Naive thymus-derived CD4-positive, alpha-beta T cell (primary cell): ENCODE results near the gene TRIP6. TPM values are rescaled to one million over a fixed set of nuclear protein-coding genes. Genes with fewer than 3 reads are reported as not detected.

Source experiments
- ATAC-seq: fragments of 150-1000 bp; cut with Tn5 transposase; 2 replicates; pipeline ENCODE4 v1.10.0; 2021; ENCODE audit warnings: mild to moderate bottlenecking, moderate library complexity
- CTCF ChIA-PET: fragments of 350-600 bp; sonication (Branson Sonifier 250); formaldehyde crosslinking; loops from one replicate; lab custom pipeline; 2021; ENCODE audit warnings: antibody characterized with exemption; lab: Charles Lee
- POLR2A ChIA-PET: fragments of 350-600 bp; sonication (Branson Sonifier 250); formaldehyde crosslinking; loops from one replicate; lab custom pipeline; 2021; ENCODE audit warnings: antibody characterized with exemption, inconsistent platforms; lab: Charles Lee
- DNase-seq, 9 donors: peaks; one replicate each; pipeline versions ENCODE4 v3.0.0 to v3.0.0-alpha.2; 2020 to 2022; ENCODE audit warnings: mixed read lengths in 1 of 9
- H3K27ac ChIP-seq: one replicate; pipeline ENCODE4 v1.7.0; 2013; ENCODE audit warnings: mild to moderate bottlenecking, low read depth, low read length, moderate library complexity
- H3K27me3 ChIP-seq, 2 donors: one replicate each; pipeline ENCODE4 v1.7.0; 2013; ENCODE audit warnings: low read length in 2 of 2, mild to moderate bottlenecking in 2 of 2, moderate library complexity in 2 of 2; ENCODE audit not compliant: control insufficient read depth in 2 of 2, insufficient read depth in 2 of 2
- H3K36me3 ChIP-seq, 3 experiments: 1 replicate in 2 of 3; 2 replicates in 1 of 3; pipeline ENCODE4 v1.7.0; 2013; ENCODE audit warnings: low read length in 3 of 3, mild to moderate bottlenecking in 3 of 3, moderate library complexity in 1 of 3; ENCODE audit not compliant: insufficient read depth in 3 of 3, control insufficient read depth in 2 of 3
- H3K4me1 ChIP-seq, 2 donors: one replicate each; pipeline ENCODE4 v1.7.0; 2013; ENCODE audit warnings: low read length in 2 of 2, mild to moderate bottlenecking in 2 of 2, moderate library complexity in 1 of 2; ENCODE audit not compliant: control insufficient read depth in 2 of 2, insufficient read depth in 2 of 2
- H3K4me3 ChIP-seq: 2 replicates; pipeline ENCODE4 v1.7.0; 2013; ENCODE audit warnings: mild to moderate bottlenecking, low read length
- H3K9me3 ChIP-seq, 3 experiments: 1 replicate in 2 of 3; 2 replicates in 1 of 3; pipeline ENCODE4 v1.7.0; 2013; ENCODE audit warnings: low read length in 3 of 3; ENCODE audit not compliant: control insufficient read depth in 2 of 3
- H3K27ac Mint-ChIP-seq, 9 donors: one replicate each; pipeline ENCODE4 v1.8.0; 2020 to 2022; ENCODE audit warnings: mixed read lengths in 9 of 9, mild to moderate bottlenecking in 8 of 9, moderate library complexity in 5 of 9, inconsistent platforms in 2 of 9
- H3K27me3 Mint-ChIP-seq, 5 donors: one replicate each; pipeline ENCODE4 v1.8.0; 2021 to 2022; ENCODE audit warnings: mixed read lengths in 5 of 5, mild to moderate bottlenecking in 1 of 5
- H3K36me3 Mint-ChIP-seq, 5 donors: one replicate each; pipeline ENCODE4 v1.8.0; 2020 to 2022; ENCODE audit warnings: mixed read lengths in 5 of 5, mild to moderate bottlenecking in 3 of 5, inconsistent platforms in 1 of 5
- H3K4me1 Mint-ChIP-seq, 7 donors: one replicate each; pipeline ENCODE4 v1.8.0; 2020 to 2022; ENCODE audit warnings: mixed read lengths in 7 of 7, mild to moderate bottlenecking in 3 of 7, inconsistent platforms in 1 of 7
- H3K4me3 Mint-ChIP-seq, 10 donors: one replicate each; pipeline ENCODE4 v1.8.0; 2020 to 2022; ENCODE audit warnings: mild to moderate bottlenecking in 10 of 10, mixed read lengths in 10 of 10, moderate library complexity in 6 of 10, inconsistent platforms in 2 of 10
- H3K9me3 Mint-ChIP-seq, 11 donors: one replicate each; pipeline ENCODE4 v1.8.0; 2020 to 2022; ENCODE audit warnings: mixed read lengths in 11 of 11, mild to moderate bottlenecking in 4 of 11, inconsistent platforms in 1 of 11, moderate library complexity in 1 of 11
- intact Hi-C, 2 donors: fragments of 100-400 bp; cut with micrococcal nuclease; formaldehyde crosslinking; loops; one replicate each; pipeline ENCODE4 v1.15.1; 2023
- polyA plus RNA-seq, 2 donors: library from polyadenylated mRNA; unstranded; fragments of 300-500 nt; fragmentation: Illumina TruSeq; gene quantifications; one replicate each; pipeline ENCODE4 v1.2.3, GENCODE V29; 2021
- total RNA-seq, 6 experiments: library from RNA in 5 of 6; stranded (reverse) in 5 of 6; gene quantifications; 1 replicate in 5 of 6; 2 replicates in 1 of 6; pipeline ENCODE4 v1.2.3 and lab custom pipeline; 2021 to 2026

The TRIP6 gene
- total and polyA plus RNA-seq, 7 experiments from 2014 or later, result 3.4 to 28.1 (median 10.1) TPM

- DNase-seq (peak in 1 of 9 donors; percentile 2), ATAC-seq (peak; percentile 50)
- POLR2A ChIA-PET, result no interaction called here
- Mint-ChIP-seq H3K27me3 (peaks cover 26 to 60% (median 32%) of the 10 kb centered on the region in 5 donors), H3K4me3 (peak within 1 kb of the TSS; percentile 73 to 88 (median 79)), H3K36me3 (peaks cover 0 to 6% (median 3%) of the 10 kb centered on the region in 5 donors), H3K4me1 (peaks cover 19 to 26% (median 22%) of the 10 kb centered on the region in 7 donors), H3K27ac (peak within 1 kb of the TSS in 1 of 9 donors; percentile 54), H3K9me3 (peaks cover 0 to 1% (median 0%) of the 10 kb centered on the region in 11 donors)
- no peak within 1 kb of the TSS for H3K27ac ChIP-seq
- intact Hi-C loops, result no loop called here
- H3K36me3 ChIP-seq, result no peaks in the 10 kb centered on the region
- H3K27me3 ChIP-seq, result peaks cover 0 to 8% of the 10 kb centered on the region in 2 donors
- H3K4me3 ChIP-seq, result peak within 1 kb of the TSS; percentile 37
- CTCF ChIA-PET, result interaction anchor here (0.7 kb wide), 1 partner anchor 49 kb away, joined by 4 read pairs; no protein-coding TSS in a partner anchor
- H3K9me3 ChIP-seq, result no peaks in the 10 kb centered on the region
- peaks cover 3 to 13% of the 10 kb centered on the region in 2 donors for H3K4me1 ChIP-seq
Observed at GRCh38 chr7:100827330-100828226, 39.6 kb upstream of the TRIP6 start, which contains the start of gene EPHB4. EPHB4 (minus strand) TSS chr7:100827523; CDS start chr7:100827030, 493 bp downstream.

DNA sequence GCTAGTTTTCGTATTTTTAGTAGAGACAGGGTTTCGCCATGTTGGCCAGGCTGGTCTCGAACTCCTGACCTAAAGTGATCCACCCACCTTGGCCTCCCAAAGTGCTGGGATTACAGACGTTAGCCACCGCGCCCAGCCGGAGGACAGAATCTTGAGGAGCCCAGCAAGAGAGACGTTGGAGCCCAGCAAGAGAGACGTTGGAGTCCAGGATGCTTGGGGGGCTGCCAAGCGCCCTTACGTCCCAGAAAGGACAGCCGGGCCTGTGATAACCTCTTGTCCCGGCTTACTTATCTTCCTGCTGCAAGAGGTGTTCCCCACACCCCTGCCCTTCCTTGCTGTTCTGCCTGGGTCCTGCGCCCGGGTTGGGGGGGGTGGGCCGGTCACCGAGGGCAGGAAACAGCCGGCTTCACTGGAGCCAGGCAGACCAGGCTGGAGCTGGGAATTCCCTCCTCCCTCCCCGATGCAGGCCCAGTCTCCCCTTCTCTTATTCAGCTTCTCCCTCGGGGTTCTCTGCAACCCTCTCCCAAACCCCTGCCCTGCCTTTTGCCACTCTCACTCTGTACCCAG is 38.0 kb upstream of the TRIP6 start:
- peaks cover 0 to 1% (median 0%) of the 10 kb centered on the region in 11 donors for H3K9me3 Mint-ChIP-seq
- DNase-seq (no peak), ATAC-seq (no peak)
- H3K36me3 Mint-ChIP-seq, result peaks cover 0 to 3% (median 0%) of the 10 kb centered on the region in 5 donors
- Histone ChIP-seq H3K36me3 (no peaks in the 10 kb centered on the region), H3K4me3 (no peak overlapping the region), H3K4me1 (peaks cover 3 to 13% of the 10 kb centered on the region in 2 donors), H3K9me3 (no peaks in the 10 kb centered on the region), H3K27ac (no peak overlapping the region), H3K27me3 (peaks cover 0 to 8% of the 10 kb centered on the region in 2 donors)
- H3K27ac Mint-ChIP-seq, result no peak overlapping the region
- H3K27me3 Mint-ChIP-seq, result peaks cover 26 to 55% (median 32%) of the 10 kb centered on the region in 5 donors
- peak overlapping the region in 1 of 10 donors; percentile 83 for H3K4me3 Mint-ChIP-seq
- CTCF ChIA-PET, result interaction anchor here (0.7 kb wide), 1 partner anchor 352 kb away, joined by 5 read pairs; no protein-coding TSS in a partner anchor
- peaks cover 21 to 26% (median 22%) of the 10 kb centered on the region in 7 donors for H3K4me1 Mint-ChIP-seq
- POLR2A ChIA-PET, result no interaction called here
- intact Hi-C loops, result no loop called here

DNA sequence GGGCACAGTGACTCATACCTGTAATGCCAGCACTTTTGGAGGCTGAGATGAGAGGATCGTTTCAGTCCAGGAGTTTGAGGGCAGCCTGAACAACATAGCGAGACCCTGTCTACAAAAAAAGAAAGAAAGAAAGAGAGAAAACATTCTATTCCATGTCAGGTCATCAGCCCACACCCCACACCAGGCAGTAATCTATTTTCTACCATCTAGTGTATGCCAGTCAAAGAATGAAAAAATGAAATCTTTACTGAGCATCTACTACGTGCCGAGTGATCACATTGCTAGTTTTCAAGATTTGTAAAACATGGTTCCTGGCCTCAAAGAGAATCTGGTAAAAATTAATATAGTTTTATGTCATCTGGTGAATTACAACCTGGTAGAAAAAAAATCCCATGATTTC is 36.8 kb upstream of the TRIP6 start:
- ATAC-seq, result no peak
- Mint-ChIP-seq H3K36me3 (peaks cover 0 to 3% (median 0%) of the 10 kb centered on the region in 5 donors), H3K27ac (peak overlapping the region in 1 of 9 donors; percentile 3), H3K27me3 (peaks cover 24 to 48% (median 27%) of the 10 kb centered on the region in 5 donors), H3K4me1 (peaks cover 19 to 25% (median 22%) of the 10 kb centered on the region in 7 donors), H3K4me3 (no peak overlapping the region), H3K9me3 (peaks cover 0 to 1% (median 0%) of the 10 kb centered on the region in 11 donors)
- POLR2A ChIA-PET, result no interaction called here
- no peak for DNase-seq
- H3K27me3 ChIP-seq, result peaks cover 0 to 8% of the 10 kb centered on the region in 2 donors
- H3K36me3 ChIP-seq, result no peaks in the 10 kb centered on the region
- H3K9me3 ChIP-seq, result no peaks in the 10 kb centered on the region
- intact Hi-C loops, result no loop called here
- CTCF ChIA-PET, result no interaction called here
- H3K4me1 ChIP-seq, result peaks cover 3 to 13% of the 10 kb centered on the region in 2 donors
- H3K4me3 ChIP-seq, result no peak overlapping the region
- H3K27ac ChIP-seq, result no peak overlapping the region

- Mint-ChIP-seq H3K27ac (no peak overlapping the region), H3K9me3 (peaks cover 0 to 3% (median 0%) of the 10 kb centered on the region in 11 donors), H3K4me1 (peaks cover 18 to 29% (median 25%) of the 10 kb centered on the region in 7 donors), H3K36me3 (peaks cover 0 to 3% (median 0%) of the 10 kb centered on the region in 5 donors), H3K27me3 (peaks cover 11 to 35% (median 14%) of the 10 kb centered on the region in 5 donors), H3K4me3 (no peak overlapping the region)
- H3K27me3 ChIP-seq, result peaks cover 0 to 5% of the 10 kb centered on the region in 2 donors
- no peak for DNase-seq
- H3K27ac ChIP-seq, result no peak overlapping the region
- no peak for ATAC-seq
- H3K4me1 ChIP-seq, result peaks cover 3 to 13% of the 10 kb centered on the region in 2 donors
- H3K36me3 ChIP-seq, result no peaks in the 10 kb centered on the region
- no peak overlapping the region for H3K4me3 ChIP-seq
- intact Hi-C loops, result no loop called here
- ChIA-PET CTCF (no interaction called here), POLR2A (interaction anchor here (1.0 kb wide), 1 partner anchor 43 kb away, joined by 3 read pairs; the partner anchor contains the start of gene SRRT)
- H3K9me3 ChIP-seq, result no peaks in the 10 kb centered on the region
Observed at GRCh38 chr7:100832281-100832633, 34.9 kb upstream of the TRIP6 start.

GRCh38 chr7:100835903-100836811 is 31.0 kb upstream of the TRIP6 start:
- peaks cover 5 to 19% (median 16%) of the 10 kb centered on the region in 7 donors for H3K4me1 Mint-ChIP-seq
- no peaks in the 10 kb centered on the region for H3K36me3 Mint-ChIP-seq
- Histone ChIP-seq H3K27ac (no peak overlapping the region), H3K27me3 (no peaks in the 10 kb centered on the region), H3K36me3 (no peaks in the 10 kb centered on the region), H3K9me3 (no peaks in the 10 kb centered on the region), H3K4me3 (no peak overlapping the region), H3K4me1 (no peaks in the 10 kb centered on the region)
- ATAC-seq, result no peak
- intact Hi-C loops, result loop anchor here in 1 of 2 donors (5.0 kb wide), 2 partner anchors 416 to 1284 kb away; partner anchors contain the start of gene FAM200A
- no peak for DNase-seq
- H3K27me3 Mint-ChIP-seq, result peaks cover 0 to 4% (median 0%) of the 10 kb centered on the region in 5 donors
- H3K27ac Mint-ChIP-seq, result peak overlapping the region in 6 of 9 donors; percentile 11 to 77 (median 33)
- CTCF ChIA-PET, result interaction anchor here (0.5 to 1.4 kb wide), 2 partner anchors 16 to 26 kb away, joined by 3 to 8 read pairs; partner anchors contain the start of gene SLC12A9
- H3K4me3 Mint-ChIP-seq, result peak overlapping the region in 9 of 10 donors; percentile 21 to 71 (median 50)
- POLR2A ChIA-PET, result interaction anchor here (1.0 kb wide), 1 partner anchor 17 kb away, joined by 3 read pairs; no protein-coding TSS in a partner anchor
- H3K9me3 Mint-ChIP-seq, result peaks cover 0 to 2% (median 0%) of the 10 kb centered on the region in 11 donors
